GM12878 (cell line): Measurements from ENCODE around the gene DPP4. TPM values are rescaled to one million over a fixed set of nuclear protein-coding genes. Genes with fewer than 3 reads are reported as not detected.

ENCODE experiments used
- ATAC-seq: fragments of 200-7000 bp; cut with Tn5 transposase; 3 replicates; pipeline ENCODE4 v1.9.1; 2020; ENCODE audit warnings: mild to moderate bottlenecking, moderate library complexity
- BruUV-seq: library from RNA; stranded (reverse); fragments of 400-500 nt; replicated peaks from 2 replicates; lab custom pipeline; 2021; lab: Mats Ljungman, UMichigan
- CTCF ChIA-PET: fragments of 300-600 bp; sonication (Branson Sonifier 250); formaldehyde crosslinking; extraction: SDS; loops from one replicate; lab custom pipeline; 2021; ENCODE audit warnings: inconsistent platforms; lab: Yijun Ruan, JAX
- POLR2A ChIA-PET: fragments of 350-600 bp; formaldehyde crosslinking; extraction: SDS; loops from one replicate; lab custom pipeline; 2021; ENCODE audit warnings: inconsistent platforms; lab: Charles Lee
- RAD21 ChIA-PET: fragments of 300-600 bp; sonication (Branson Sonifier 250); formaldehyde crosslinking; loops from one replicate; lab custom pipeline; 2023; ENCODE audit warnings: antibody characterized with exemption; ENCODE audit not compliant: unreplicated experiment; lab: Charles Lee
- SMC1A ChIA-PET: fragments of 300-600 bp; sonication (Branson Sonifier 250); formaldehyde crosslinking; loops from one replicate; lab custom pipeline; 2023; ENCODE audit not compliant: unreplicated experiment, uncharacterized antibody; lab: Charles Lee
- DNase-seq: peaks from one replicate; pipeline ENCODE4 v3.0.0-alpha.2; 2011; ENCODE audit warnings: low read depth, low spot score
- FAIRE-seq: peaks from 3 replicates; lab custom pipeline; 2011; peaks lifted over from hg19 to GRCh38; lab: Jason Lieb, UNC
- H2AFZ ChIP-seq: 2 replicates; pipeline ENCODE4 v1.6.0; 2011; ENCODE audit warnings: low read depth, low read length, control low read depth; ENCODE audit not compliant: control insufficient read depth
- H3K27ac ChIP-seq: 2 replicates; pipeline ENCODE4 v1.5.1; 2011; ENCODE audit warnings: control low read depth; ENCODE audit not compliant: control insufficient read depth, insufficient read depth
- H3K27me3 ChIP-seq, 2 experiments: replicated peaks in 1 of 2; 2 replicates each; pipeline versions ENCODE4 v1.6.0 to v1.6.1; 2011; ENCODE audit warnings: low read length in 1 of 2; ENCODE audit not compliant: control insufficient read depth in 2 of 2, insufficient read depth in 2 of 2
- H3K36me3 ChIP-seq, 2 experiments: 2 replicates each; pipeline ENCODE4 v1.5.1; 2011; ENCODE audit warnings: low read length in 1 of 2; ENCODE audit not compliant: control insufficient read depth in 2 of 2, insufficient read depth in 2 of 2
- H3K4me1 ChIP-seq: 2 replicates; pipeline ENCODE4 v1.6.1; 2011; ENCODE audit warnings: mild to moderate bottlenecking, low read length, moderate library complexity, mixed read lengths; ENCODE audit not compliant: control insufficient read depth, insufficient read depth
- H3K4me2 ChIP-seq: 2 replicates; pipeline ENCODE4 v1.6.0; 2011; ENCODE audit warnings: control low read depth; ENCODE audit not compliant: control insufficient read depth, insufficient read depth
- H3K4me3 ChIP-seq: fragments of 200-600 bp; sonication (generic); 2 replicates; pipeline ENCODE4 v1.5.1; 2016
- H3K79me2 ChIP-seq: 2 replicates; pipeline ENCODE4 v1.6.0; 2011; ENCODE audit warnings: low read length; ENCODE audit not compliant: control insufficient read depth, insufficient read depth
- H3K9ac ChIP-seq: 2 replicates; pipeline ENCODE4 v1.8.0; 2011; ENCODE audit warnings: low read length, control low read depth, mixed read lengths; ENCODE audit not compliant: control insufficient read depth, insufficient read depth
- H3K9me3 ChIP-seq: replicated peaks from 3 replicates; pipeline ENCODE4 v1.5.1; 2011; ENCODE audit warnings: mild to moderate bottlenecking, low read length; ENCODE audit not compliant: control insufficient read depth, insufficient read depth
- H4K20me1 ChIP-seq: 2 replicates; pipeline ENCODE4 v1.6.0; 2011; ENCODE audit not compliant: control insufficient read depth, insufficient read depth
- CHD1 ChIP-seq: IDR thresholded peaks from 2 replicates; pipeline ENCODE4 v1.6.1; 2012; ENCODE audit warnings: low read depth, low read length, improper control_type of control experiment
- CREM ChIP-seq: IDR thresholded peaks from 2 replicates; pipeline ENCODE4 v1.6.1; 2014; ENCODE audit warnings: antibody characterized with exemption, low read depth
- DPF2 ChIP-seq: fragments of 450-650 bp; IDR thresholded peaks from 2 replicates; pipeline ENCODE4 v1.6.1; 2017; ENCODE audit warnings: mild to moderate bottlenecking
- IKZF2 ChIP-seq, 2 experiments: fragments of 450-650 bp; IDR thresholded peaks; 2 replicates each; pipeline ENCODE4 v1.6.1; 2017; ENCODE audit warnings: mild to moderate bottlenecking in 2 of 2, moderate library complexity in 2 of 2
- KDM1A ChIP-seq: fragments of 200-600 bp; sonication (generic); IDR thresholded peaks from 2 replicates; pipeline ENCODE4 v1.6.1; 2016; ENCODE audit warnings: borderline replicate concordance
- LARP7 ChIP-seq: fragments of 450-650 bp; IDR thresholded peaks from 2 replicates; pipeline ENCODE4 v1.6.1; 2017; ENCODE audit warnings: mild to moderate bottlenecking
- MTA3 ChIP-seq: IDR thresholded peaks from 2 replicates; pipeline ENCODE4 v1.6.1; 2012; ENCODE audit warnings: low read length, inconsistent platforms, borderline replicate concordance
- NFIC ChIP-seq: IDR thresholded peaks from 2 replicates; pipeline ENCODE4 v1.6.1; 2012; ENCODE audit warnings: low read depth, mild to moderate bottlenecking, inconsistent platforms, low read length, moderate library complexity
- NR2C1 ChIP-seq: fragments of 450-650 bp; IDR thresholded peaks from 2 replicates; pipeline ENCODE4 v1.6.1; 2017; ENCODE audit warnings: antibody characterized with exemption, mild to moderate bottlenecking, moderate library complexity
- PAX8 ChIP-seq: fragments of 450-650 bp; IDR thresholded peaks from 2 replicates; pipeline ENCODE4 v1.6.1; 2017; ENCODE audit warnings: mild to moderate bottlenecking, moderate library complexity
- RAD21 ChIP-seq: IDR thresholded peaks from 2 replicates; pipeline ENCODE4 v1.6.1; 2011; ENCODE audit warnings: mild to moderate bottlenecking, low read depth, low read length, moderate library complexity; ENCODE audit not compliant: insufficient read depth
- RBBP5 ChIP-seq: fragments of 200-600 bp; sonication (generic); conservative IDR thresholded peaks from 2 replicates; pipeline ENCODE4 v1.6.1; 2016
- SUPT20H ChIP-seq: IDR thresholded peaks from 2 replicates; pipeline ENCODE4 v1.6.1; 2011; ENCODE audit warnings: low read depth, mild to moderate bottlenecking, low read length, moderate library complexity, borderline replicate concordance; ENCODE audit not compliant: control insufficient read depth
- ZNF384 ChIP-seq: IDR thresholded peaks from 2 replicates; pipeline ENCODE4 v1.6.1; 2012; ENCODE audit warnings: low read depth, mild to moderate bottlenecking, low read length, improper control_type of control experiment, borderline replicate concordance
- WGBS: methylation state at CpG from one replicate; pipeline ENCODE4 v1.1.6; 2016; ENCODE audit warnings: low lambda C conversion rate; ENCODE audit not compliant: insufficient replicate concordance, insufficient coverage; ENCODE audit errors: missing lambda C conversion rate; 5-methylcytosine and 5-hydroxymethylcytosine counted together
- in situ Hi-C: fragments of 300-500 bp; cut with MboI; formaldehyde crosslinking; loops from 9 replicates; pipeline ENCODE4 v1.14.3; 2018; ENCODE audit warnings: mixed read lengths
- intact Hi-C: fragments of 100-400 bp; cut with micrococcal nuclease; formaldehyde crosslinking; loops from one replicate; pipeline ENCODE4 v1.14.2; 2022; ENCODE audit not compliant: unreplicated experiment
- polyA plus RNA-seq, 11 experiments: library from polyadenylated mRNA; depleted of rRNA in 4 of 11; unstranded in 6 of 11; stranded (reverse) in 5 of 11; fragments of >200 nt; fragmentation: Nextera tagmentation in 4 of 11; fragmentation: Illumina TruSeq in 1 of 11; extraction: Ambion mirVana in 4 of 11; extraction: Trizol in 1 of 11; gene quantifications; 1 replicate in 1 of 11; 2 replicates in 10 of 11; pipeline versions ENCODE4 v1.2.1 to v1.2.3, GENCODE V29; 2011 to 2016; ENCODE audit warnings: inconsistent platforms in 2 of 11, missing spikeins in 2 of 11, low read depth in 1 of 11
- total RNA-seq, 4 experiments: library from RNA; depleted of rRNA in 3 of 4; stranded (reverse); fragments of >200 nt in 3 of 4; fragmentation: Illumina TruSeq in 1 of 4; extraction: Trizol in 1 of 4; gene quantifications; 2 replicates each; pipeline versions ENCODE4 v1.2.1 to v1.2.3, GENCODE V29; 2013 to 2021
- TF ChIP-seq, protein P1 (sequence below): fragments of 450-650 bp; formaldehyde crosslinking; IDR thresholded peaks from 2 replicates; pipeline ENCODE4 v1.4.0; 2022; ENCODE audit warnings: mild to moderate bottlenecking, moderate library complexity
- TF ChIP-seq, protein P2 (sequence below): IDR thresholded peaks from 2 replicates; pipeline ENCODE4 v1.6.1; 2012; ENCODE audit warnings: low read depth, low read length, improper control_type of control experiment
- TF ChIP-seq, protein P3 (sequence below): fragments of 450-650 bp; formaldehyde crosslinking; IDR thresholded peaks from 2 replicates; pipeline ENCODE4 v1.5.0; 2022; ENCODE audit warnings: mild to moderate bottlenecking, missing genetic modification characterization

The DPP4 gene
- total and polyA plus RNA-seq, 10 of the 15 experiments (the other 5 are each of a cell fraction or from before 2014, with no cell fraction given) = 4.1 to 11.4 (median 9.3) TPM

DNA sequence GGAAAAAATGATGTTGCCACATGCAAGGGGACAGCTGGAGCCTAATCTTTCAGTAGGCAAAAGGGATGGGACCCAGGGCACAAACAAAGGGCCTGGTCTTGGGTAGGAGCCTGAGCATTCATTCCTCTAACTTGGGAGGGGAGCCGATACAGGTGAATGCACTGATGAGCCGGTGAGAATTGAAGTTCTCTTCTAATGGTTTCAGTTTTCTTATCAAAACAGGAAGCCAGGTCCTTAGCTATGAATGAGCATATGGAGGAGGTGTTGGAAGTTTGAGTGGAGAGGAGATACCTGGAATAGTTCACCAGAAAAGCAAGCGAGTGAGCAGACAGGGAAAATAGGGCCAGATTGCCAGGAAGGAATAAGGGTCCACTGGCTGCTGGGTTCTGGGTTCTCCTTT is 10.1 kb downstream of the DPP4 start:
- no peak overlapping the region for H3K4me3 ChIP-seq
- H3K9me3 ChIP-seq = no peaks in the 10 kb centered on the region
- in situ Hi-C loops (no loop called here), intact Hi-C loops (loop anchor here (10.0 kb wide), 1 partner anchor 899 kb away; the partner anchor contains the start of gene TANK)
- no peaks in the 10 kb centered on the region for H3K27me3 ChIP-seq
- FAIRE-seq (no peak), ATAC-seq (peak; percentile 55), DNase-seq (no peak)
- no TSS peak for BruUV-seq
- peak overlapping the region; percentile 56; the same call in 1 of the 2 replicates for H2AFZ ChIP-seq
- CTCF ChIA-PET = interaction anchor here (1.2 to 1.6 kb wide), 3 partner anchors 9 to 62 kb away, joined by 3 to 6 read pairs (median 5); partner anchors contain the start of gene DPP4
- H4K20me1 ChIP-seq = no peaks in the 10 kb centered on the region
- H3K36me3 ChIP-seq = no peaks in the 10 kb centered on the region; a peak in 1 of 4 replicates
- POLR2A ChIA-PET = interaction anchor here (10.6 kb wide), 1 partner anchor 8 kb away, joined by 98 read pairs; the partner anchor contains the start of gene DPP4
- H3K79me2 ChIP-seq = no peaks in the 10 kb centered on the region
- peak overlapping the region; percentile 70 for H3K4me2 ChIP-seq
- no peak overlapping the region for H3K9ac ChIP-seq
- H3K4me1 ChIP-seq = peaks cover 36% of the 10 kb centered on the region
- WGBS = 13% methylated on average over 3 of the region's 3 CpGs
- RAD21 ChIA-PET = interaction anchor here (1.0 to 1.8 kb wide), 3 partner anchors 7 to 61 kb away, joined by 3 to 7 read pairs (median 4); partner anchors contain the start of gene DPP4
- peak overlapping the region; percentile 37 for H3K27ac ChIP-seq
- SMC1A ChIA-PET = interaction anchor here (11.1 kb wide), 1 partner anchor 8 kb away, joined by 152 read pairs; the partner anchor contains the start of gene DPP4
- TF ChIP-seq, protein P1, sequence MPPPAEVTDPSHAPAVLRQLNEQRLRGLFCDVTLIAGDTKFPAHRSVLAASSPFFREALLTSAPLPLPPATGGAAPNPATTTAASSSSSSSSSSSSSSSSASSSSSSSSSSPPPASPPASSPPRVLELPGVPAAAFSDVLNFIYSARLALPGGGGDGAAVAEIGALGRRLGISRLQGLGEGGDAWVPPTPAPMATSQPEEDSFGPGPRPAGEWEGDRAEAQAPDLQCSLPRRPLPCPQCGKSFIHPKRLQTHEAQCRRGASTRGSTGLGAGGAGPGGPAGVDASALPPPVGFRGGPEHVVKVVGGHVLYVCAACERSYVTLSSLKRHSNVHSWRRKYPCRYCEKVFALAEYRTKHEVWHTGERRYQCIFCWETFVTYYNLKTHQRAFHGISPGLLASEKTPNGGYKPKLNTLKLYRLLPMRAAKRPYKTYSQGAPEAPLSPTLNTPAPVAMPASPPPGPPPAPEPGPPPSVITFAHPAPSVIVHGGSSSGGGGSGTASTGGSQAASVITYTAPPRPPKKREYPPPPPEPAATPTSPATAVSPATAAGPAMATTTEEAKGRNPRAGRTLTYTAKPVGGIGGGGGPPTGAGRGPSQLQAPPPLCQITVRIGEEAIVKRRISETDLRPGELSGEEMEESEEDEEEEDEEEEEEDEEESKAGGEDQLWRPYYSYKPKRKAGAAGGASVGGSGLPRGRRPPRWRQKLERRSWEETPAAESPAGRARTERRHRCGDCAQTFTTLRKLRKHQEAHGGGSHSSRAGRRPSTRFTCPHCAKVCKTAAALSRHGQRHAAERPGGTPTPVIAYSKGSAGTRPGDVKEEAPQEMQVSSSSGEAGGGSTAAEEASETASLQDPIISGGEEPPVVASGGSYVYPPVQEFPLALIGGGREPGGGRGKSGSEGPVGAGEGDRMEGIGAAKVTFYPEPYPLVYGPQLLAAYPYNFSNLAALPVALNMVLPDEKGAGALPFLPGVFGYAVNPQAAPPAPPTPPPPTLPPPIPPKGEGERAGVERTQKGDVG (CRISPR knock-in tag) = no peak
- TF ChIP-seq, protein P2, sequence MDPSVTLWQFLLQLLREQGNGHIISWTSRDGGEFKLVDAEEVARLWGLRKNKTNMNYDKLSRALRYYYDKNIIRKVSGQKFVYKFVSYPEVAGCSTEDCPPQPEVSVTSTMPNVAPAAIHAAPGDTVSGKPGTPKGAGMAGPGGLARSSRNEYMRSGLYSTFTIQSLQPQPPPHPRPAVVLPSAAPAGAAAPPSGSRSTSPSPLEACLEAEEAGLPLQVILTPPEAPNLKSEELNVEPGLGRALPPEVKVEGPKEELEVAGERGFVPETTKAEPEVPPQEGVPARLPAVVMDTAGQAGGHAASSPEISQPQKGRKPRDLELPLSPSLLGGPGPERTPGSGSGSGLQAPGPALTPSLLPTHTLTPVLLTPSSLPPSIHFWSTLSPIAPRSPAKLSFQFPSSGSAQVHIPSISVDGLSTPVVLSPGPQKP = no peak
- 0 out of 2 replicates have a peak, but pooled peaks have one; percentile 54 for TF ChIP-seq MTA3
- TF ChIP-seq RBBP5 = no peak
- no peak for TF ChIP-seq PAX8
- TF ChIP-seq IKZF2 (IDR thresholded peaks at IDR 0.05) = peak; percentile 88 to 90
- no peak for TF ChIP-seq NR2C1
- no peak for TF ChIP-seq KDM1A
- TF ChIP-seq CHD1 = no peak
- no peak for TF ChIP-seq CREM
- 0 out of 2 replicates have a peak, but pooled peaks have one; percentile 50 for TF ChIP-seq NFIC
- TF ChIP-seq ZNF384 = no peak
- TF ChIP-seq LARP7 = no peak
- no peak for TF ChIP-seq SUPT20H
- TF ChIP-seq, protein P3, sequence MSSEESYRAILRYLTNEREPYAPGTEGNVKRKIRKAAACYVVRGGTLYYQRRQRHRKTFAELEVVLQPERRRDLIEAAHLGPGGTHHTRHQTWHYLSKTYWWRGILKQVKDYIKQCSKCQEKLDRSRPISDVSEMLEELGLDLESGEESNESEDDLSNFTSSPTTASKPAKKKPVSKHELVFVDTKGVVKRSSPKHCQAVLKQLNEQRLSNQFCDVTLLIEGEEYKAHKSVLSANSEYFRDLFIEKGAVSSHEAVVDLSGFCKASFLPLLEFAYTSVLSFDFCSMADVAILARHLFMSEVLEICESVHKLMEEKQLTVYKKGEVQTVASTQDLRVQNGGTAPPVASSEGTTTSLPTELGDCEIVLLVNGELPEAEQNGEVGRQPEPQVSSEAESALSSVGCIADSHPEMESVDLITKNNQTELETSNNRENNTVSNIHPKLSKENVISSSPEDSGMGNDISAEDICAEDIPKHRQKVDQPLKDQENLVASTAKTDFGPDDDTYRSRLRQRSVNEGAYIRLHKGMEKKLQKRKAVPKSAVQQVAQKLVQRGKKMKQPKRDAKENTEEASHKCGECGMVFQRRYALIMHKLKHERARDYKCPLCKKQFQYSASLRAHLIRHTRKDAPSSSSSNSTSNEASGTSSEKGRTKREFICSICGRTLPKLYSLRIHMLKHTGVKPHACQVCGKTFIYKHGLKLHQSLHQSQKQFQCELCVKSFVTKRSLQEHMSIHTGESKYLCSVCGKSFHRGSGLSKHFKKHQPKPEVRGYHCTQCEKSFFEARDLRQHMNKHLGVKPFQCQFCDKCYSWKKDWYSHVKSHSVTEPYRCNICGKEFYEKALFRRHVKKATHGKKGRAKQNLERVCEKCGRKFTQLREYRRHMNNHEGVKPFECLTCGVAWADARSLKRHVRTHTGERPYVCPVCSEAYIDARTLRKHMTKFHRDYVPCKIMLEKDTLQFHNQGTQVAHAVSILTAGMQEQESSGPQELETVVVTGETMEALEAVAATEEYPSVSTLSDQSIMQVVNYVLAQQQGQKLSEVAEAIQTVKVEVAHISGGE (CRISPR knock-in tag) = no peak
- TF ChIP-seq DPF2 = peak; percentile 46
- TF ChIP-seq RAD21 = no peak
